GM12878 (cell line): ENCODE data around the gene MSL3. TPM values are rescaled to one million over a fixed set of nuclear protein-coding genes. Genes with fewer than 3 reads are reported as not detected.

Experiments
- BMI1 ChIP-seq: fragments of 450-650 bp; IDR thresholded peaks from 2 replicates; pipeline ENCODE4 v1.6.1; 2016; ENCODE audit warnings: mild to moderate bottlenecking, moderate library complexity, borderline replicate concordance
- CBFB ChIP-seq: IDR thresholded peaks from 2 replicates; pipeline ENCODE4 v1.6.1; 2016; ENCODE audit warnings: antibody characterized with exemption, low read depth
- EZH2 ChIP-seq: IDR thresholded peaks from 2 replicates; pipeline ENCODE4 v1.6.1; 2012; ENCODE audit warnings: low read depth, mild to moderate bottlenecking, control low read depth, inconsistent platforms, low read length, borderline replicate concordance; ENCODE audit not compliant: control insufficient read depth
- MEF2B ChIP-seq: fragments of 450-650 bp; IDR thresholded peaks from 2 replicates; pipeline ENCODE4 v1.6.1; 2018; ENCODE audit warnings: mild to moderate bottlenecking, moderate library complexity; ENCODE audit not compliant: partially characterized antibody, poor library complexity, severe bottlenecking
- NFYB ChIP-seq: IDR thresholded peaks from 2 replicates; pipeline ENCODE4 v1.6.1; 2011; ENCODE audit warnings: low read depth, mild to moderate bottlenecking, low read length, improper control_type of control experiment, moderate library complexity; ENCODE audit not compliant: insufficient read depth
- PAX5 ChIP-seq: IDR thresholded peaks from 2 replicates; pipeline ENCODE4 v1.6.1; 2011; ENCODE audit warnings: low read depth, low read length, borderline replicate concordance
- SPI1 ChIP-seq: IDR thresholded peaks from 2 replicates; pipeline ENCODE4 v1.6.1; 2011; ENCODE audit warnings: low read depth, mild to moderate bottlenecking, low read length, moderate library complexity, borderline replicate concordance; ENCODE audit not compliant: insufficient read depth
- TAF1 ChIP-seq: IDR thresholded peaks from 2 replicates; pipeline ENCODE4 v1.6.1; 2011; ENCODE audit warnings: mild to moderate bottlenecking, low read depth, low read length, borderline replicate concordance
- YY1 ChIP-seq: IDR thresholded peaks from 2 replicates; pipeline ENCODE4 v1.6.1; 2011; ENCODE audit warnings: low read depth, mild to moderate bottlenecking, low read length
- ZZZ3 ChIP-seq: IDR thresholded peaks from 2 replicates; pipeline ENCODE4 v1.6.1; 2011; ENCODE audit warnings: low read depth; ENCODE audit not compliant: control insufficient read depth, insufficient read length
- polyA plus RNA-seq, 11 experiments: library from polyadenylated mRNA; depleted of rRNA in 4 of 11; unstranded in 6 of 11; stranded (reverse) in 5 of 11; fragments of >200 nt; fragmentation: Nextera tagmentation in 4 of 11; fragmentation: Illumina TruSeq in 1 of 11; extraction: Ambion mirVana in 4 of 11; extraction: Trizol in 1 of 11; gene quantifications; 1 replicate in 1 of 11; 2 replicates in 10 of 11; pipeline versions ENCODE4 v1.2.1 to v1.2.3, GENCODE V29; 2011 to 2016; ENCODE audit warnings: inconsistent platforms in 2 of 11, missing spikeins in 2 of 11, low read depth in 1 of 11
- total RNA-seq, 4 experiments: library from RNA; depleted of rRNA in 3 of 4; stranded (reverse); fragments of >200 nt in 3 of 4; fragmentation: Illumina TruSeq in 1 of 4; extraction: Trizol in 1 of 4; gene quantifications; 2 replicates each; pipeline versions ENCODE4 v1.2.1 to v1.2.3, GENCODE V29; 2013 to 2021
- TF ChIP-seq, protein P1 (sequence below): fragments of 450-650 bp; IDR thresholded peaks from 2 replicates; pipeline ENCODE4 v1.6.1; 2017; ENCODE audit warnings: antibody characterized with exemption, mild to moderate bottlenecking, moderate library complexity
- TF ChIP-seq, protein P2 (sequence below): fragments of 150-350 bp; IDR thresholded peaks from 2 replicates; pipeline ENCODE4 v1.6.1; 2016; ENCODE audit warnings: low read depth, low read length
- TF ChIP-seq, protein P3 (sequence below): IDR thresholded peaks from 2 replicates; pipeline ENCODE4 v1.6.1; 2011; ENCODE audit warnings: mild to moderate bottlenecking, low read depth, low read length, moderate library complexity; ENCODE audit not compliant: insufficient replicate concordance
- TF ChIP-seq, protein P4 (sequence below): fragments of 450-650 bp; IDR thresholded peaks from 2 replicates; pipeline ENCODE4 v1.6.1; 2016; ENCODE audit warnings: mild to moderate bottlenecking
- TF ChIP-seq, protein P5 (sequence below): IDR thresholded peaks from 2 replicates; pipeline ENCODE4 v1.6.1; 2012; ENCODE audit warnings: low read depth, low read length, improper control_type of control experiment

MSL3 gene
- total and polyA plus RNA-seq, 10 of the 15 experiments (the other 5 are each of a cell fraction or from before 2014, with no cell fraction given) = 28.4 to 438 (median 40.7) TPM

DNA sequence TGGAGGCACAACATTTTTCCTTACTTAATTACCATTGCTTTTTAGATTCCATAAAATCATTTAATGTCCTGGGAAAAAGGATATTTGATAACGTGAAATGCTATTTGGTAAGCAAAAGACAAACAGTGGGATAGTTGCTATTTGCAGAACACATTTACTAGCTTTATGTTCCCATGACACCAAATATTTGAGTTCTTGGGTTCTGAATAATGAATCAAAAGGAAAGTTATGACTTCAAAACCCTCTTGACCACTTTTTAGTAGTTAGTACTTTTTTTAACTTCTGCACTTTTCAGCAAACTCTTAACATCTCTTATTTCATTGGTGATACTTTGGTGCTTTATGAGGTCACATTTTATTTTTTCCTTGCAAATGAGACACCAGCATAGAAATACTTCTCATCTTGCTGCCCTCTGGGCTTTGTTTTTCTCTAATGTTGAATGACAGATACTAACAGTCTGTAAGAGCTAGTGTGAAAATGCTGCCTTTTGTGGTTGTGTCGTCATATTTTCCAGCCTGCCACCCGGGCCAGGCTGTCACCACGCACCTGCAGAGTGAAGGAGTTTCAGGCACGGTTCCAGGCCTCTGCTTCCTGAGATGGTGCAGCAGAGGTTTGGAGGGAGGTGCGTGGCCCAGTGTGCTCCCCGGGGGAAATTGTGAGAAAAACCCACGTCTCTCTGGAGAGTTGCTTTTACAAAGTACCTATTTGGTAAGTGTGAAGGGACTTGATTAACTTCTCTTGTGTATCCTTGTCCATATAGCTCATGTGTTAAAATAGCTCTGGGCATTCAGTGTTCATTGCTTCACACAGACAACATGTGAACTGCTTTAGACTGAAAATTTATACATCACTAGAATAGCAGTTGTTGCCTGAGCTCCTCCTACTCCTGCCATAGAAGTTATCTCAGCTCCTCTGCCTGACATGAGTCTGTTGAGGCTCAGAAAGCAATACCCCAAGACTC lies 34.7 kb downstream of the MSL3 start (continued):
- TF ChIP-seq, protein P1, sequence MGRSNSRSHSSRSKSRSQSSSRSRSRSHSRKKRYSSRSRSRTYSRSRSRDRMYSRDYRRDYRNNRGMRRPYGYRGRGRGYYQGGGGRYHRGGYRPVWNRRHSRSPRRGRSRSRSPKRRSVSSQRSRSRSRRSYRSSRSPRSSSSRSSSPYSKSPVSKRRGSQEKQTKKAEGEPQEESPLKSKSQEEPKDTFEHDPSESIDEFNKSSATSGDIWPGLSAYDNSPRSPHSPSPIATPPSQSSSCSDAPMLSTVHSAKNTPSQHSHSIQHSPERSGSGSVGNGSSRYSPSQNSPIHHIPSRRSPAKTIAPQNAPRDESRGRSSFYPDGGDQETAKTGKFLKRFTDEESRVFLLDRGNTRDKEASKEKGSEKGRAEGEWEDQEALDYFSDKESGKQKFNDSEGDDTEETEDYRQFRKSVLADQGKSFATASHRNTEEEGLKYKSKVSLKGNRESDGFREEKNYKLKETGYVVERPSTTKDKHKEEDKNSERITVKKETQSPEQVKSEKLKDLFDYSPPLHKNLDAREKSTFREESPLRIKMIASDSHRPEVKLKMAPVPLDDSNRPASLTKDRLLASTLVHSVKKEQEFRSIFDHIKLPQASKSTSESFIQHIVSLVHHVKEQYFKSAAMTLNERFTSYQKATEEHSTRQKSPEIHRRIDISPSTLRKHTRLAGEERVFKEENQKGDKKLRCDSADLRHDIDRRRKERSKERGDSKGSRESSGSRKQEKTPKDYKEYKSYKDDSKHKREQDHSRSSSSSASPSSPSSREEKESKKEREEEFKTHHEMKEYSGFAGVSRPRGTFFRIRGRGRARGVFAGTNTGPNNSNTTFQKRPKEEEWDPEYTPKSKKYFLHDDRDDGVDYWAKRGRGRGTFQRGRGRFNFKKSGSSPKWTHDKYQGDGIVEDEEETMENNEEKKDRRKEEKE = no peak
- no peak for TF ChIP-seq SPI1
- peak; percentile 72 for TF ChIP-seq CBFB
- TF ChIP-seq NFYB = 0 out of 2 replicates have a peak, but pooled peaks have one; percentile 19
- no peak for TF ChIP-seq YY1
- TF ChIP-seq PAX5 = peak; percentile 72
- TF ChIP-seq BMI1 = peak; percentile 61; the same call in 1 of the 2 replicates
- TF ChIP-seq, protein P2, sequence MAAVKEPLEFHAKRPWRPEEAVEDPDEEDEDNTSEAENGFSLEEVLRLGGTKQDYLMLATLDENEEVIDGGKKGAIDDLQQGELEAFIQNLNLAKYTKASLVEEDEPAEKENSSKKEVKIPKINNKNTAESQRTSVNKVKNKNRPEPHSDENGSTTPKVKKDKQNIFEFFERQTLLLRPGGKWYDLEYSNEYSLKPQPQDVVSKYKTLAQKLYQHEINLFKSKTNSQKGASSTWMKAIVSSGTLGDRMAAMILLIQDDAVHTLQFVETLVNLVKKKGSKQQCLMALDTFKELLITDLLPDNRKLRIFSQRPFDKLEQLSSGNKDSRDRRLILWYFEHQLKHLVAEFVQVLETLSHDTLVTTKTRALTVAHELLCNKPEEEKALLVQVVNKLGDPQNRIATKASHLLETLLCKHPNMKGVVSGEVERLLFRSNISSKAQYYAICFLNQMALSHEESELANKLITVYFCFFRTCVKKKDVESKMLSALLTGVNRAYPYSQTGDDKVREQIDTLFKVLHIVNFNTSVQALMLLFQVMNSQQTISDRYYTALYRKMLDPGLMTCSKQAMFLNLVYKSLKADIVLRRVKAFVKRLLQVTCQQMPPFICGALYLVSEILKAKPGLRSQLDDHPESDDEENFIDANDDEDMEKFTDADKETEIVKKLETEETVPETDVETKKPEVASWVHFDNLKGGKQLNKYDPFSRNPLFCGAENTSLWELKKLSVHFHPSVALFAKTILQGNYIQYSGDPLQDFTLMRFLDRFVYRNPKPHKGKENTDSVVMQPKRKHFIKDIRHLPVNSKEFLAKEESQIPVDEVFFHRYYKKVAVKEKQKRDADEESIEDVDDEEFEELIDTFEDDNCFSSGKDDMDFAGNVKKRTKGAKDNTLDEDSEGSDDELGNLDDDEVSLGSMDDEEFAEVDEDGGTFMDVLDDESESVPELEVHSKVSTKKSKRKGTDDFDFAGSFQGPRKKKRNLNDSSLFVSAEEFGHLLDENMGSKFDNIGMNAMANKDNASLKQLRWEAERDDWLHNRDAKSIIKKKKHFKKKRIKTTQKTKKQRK = no peak
- no peak for TF ChIP-seq ZZZ3
- TF ChIP-seq, protein P3, sequence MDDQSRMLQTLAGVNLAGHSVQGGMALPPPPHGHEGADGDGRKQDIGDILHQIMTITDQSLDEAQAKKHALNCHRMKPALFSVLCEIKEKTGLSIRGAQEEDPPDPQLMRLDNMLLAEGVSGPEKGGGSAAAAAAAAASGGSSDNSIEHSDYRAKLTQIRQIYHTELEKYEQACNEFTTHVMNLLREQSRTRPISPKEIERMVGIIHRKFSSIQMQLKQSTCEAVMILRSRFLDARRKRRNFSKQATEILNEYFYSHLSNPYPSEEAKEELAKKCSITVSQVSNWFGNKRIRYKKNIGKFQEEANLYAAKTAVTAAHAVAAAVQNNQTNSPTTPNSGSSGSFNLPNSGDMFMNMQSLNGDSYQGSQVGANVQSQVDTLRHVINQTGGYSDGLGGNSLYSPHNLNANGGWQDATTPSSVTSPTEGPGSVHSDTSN = no peak
- TF ChIP-seq, protein P4, sequence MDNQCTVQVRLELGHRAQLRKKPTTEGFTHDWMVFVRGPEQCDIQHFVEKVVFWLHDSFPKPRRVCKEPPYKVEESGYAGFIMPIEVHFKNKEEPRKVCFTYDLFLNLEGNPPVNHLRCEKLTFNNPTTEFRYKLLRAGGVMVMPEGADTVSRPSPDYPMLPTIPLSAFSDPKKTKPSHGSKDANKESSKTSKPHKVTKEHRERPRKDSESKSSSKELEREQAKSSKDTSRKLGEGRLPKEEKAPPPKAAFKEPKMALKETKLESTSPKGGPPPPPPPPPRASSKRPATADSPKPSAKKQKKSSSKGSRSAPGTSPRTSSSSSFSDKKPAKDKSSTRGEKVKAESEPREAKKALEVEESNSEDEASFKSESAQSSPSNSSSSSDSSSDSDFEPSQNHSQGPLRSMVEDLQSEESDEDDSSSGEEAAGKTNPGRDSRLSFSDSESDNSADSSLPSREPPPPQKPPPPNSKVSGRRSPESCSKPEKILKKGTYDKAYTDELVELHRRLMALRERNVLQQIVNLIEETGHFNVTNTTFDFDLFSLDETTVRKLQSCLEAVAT = peak; percentile 84; the same call in 1 of the 2 replicates
- TF ChIP-seq TAF1 = no peak
- peak; percentile 100 for TF ChIP-seq MEF2B
- TF ChIP-seq EZH2 = no peak
- TF ChIP-seq, protein P5, sequence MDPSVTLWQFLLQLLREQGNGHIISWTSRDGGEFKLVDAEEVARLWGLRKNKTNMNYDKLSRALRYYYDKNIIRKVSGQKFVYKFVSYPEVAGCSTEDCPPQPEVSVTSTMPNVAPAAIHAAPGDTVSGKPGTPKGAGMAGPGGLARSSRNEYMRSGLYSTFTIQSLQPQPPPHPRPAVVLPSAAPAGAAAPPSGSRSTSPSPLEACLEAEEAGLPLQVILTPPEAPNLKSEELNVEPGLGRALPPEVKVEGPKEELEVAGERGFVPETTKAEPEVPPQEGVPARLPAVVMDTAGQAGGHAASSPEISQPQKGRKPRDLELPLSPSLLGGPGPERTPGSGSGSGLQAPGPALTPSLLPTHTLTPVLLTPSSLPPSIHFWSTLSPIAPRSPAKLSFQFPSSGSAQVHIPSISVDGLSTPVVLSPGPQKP = no peak
